CMK (cell line): ENCODE results near the gene B3GALNT2.
"Not testable (repeated sequence)": the region's sequence is repeated elsewhere in the genome, so short reads cannot be mapped to it uniquely, and the experiment has no call there.

ENCODE experiments used
- DNase-seq: peaks from one replicate; pipeline ENCODE4 v3.0.0-alpha.2; 2010; ENCODE audit warnings: low read depth

B3GALNT2 gene

GRCh38 chr1:235503403-235504121 lies 690 bp downstream of the B3GALNT2 start:
- DNase-seq, result peak; percentile 33

- DNase-seq, result no peak
These were observed 1.4 kb downstream of the B3GALNT2 start for GRCh38 chr1:235502601-235503402.

GRCh38 chr1:235500971-235501540 lies 3.2 kb downstream of the B3GALNT2 start:
- no peak for DNase-seq

- DNase-seq, result no peak
These were observed 8.7 kb downstream of the B3GALNT2 start for GRCh38 chr1:235495551-235495950.

DNA sequence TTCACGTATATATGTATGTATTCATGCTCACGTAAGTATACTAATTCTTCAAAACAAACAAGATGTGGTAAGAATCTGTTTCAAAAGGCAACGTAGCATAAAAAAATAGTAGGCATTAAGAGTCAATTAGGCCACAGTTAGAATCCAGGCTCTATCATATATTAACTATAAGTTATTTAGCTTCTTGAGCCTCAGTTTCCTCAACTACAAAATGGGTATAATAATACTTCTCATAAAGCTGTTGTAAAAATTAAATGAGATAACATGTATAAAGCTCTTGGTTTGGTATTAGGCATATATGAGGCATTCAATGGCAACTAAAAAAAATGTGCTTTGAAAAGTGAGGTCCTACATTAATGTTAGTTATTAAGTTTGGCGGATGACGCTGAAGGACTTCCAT lies 9.2 kb downstream of the B3GALNT2 start:
- no peak for DNase-seq

DNA sequence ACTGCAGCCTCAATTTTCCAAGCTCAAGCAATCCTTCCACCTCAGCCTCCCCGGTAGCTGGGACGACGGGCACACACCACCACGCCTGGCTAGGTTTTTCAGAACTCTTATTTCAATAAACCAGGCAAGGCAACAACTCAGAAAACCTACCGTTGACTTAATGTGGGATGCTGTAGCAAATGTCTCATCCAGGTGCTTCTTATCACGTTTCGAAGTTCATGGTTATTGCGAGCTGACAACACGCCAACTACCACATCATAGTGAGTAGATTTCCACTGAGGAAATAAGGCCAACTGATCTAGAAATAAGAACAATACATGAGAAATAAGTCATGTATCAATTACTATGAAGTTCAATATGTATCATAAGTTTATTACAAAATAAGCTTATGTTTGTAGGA lies 9.7 kb downstream of the B3GALNT2 start:
- DNase-seq, result no peak

GRCh38 chr1:235491644-235492043 lies 12.6 kb downstream of the B3GALNT2 start:
- DNase-seq, result no peak

- no peak for DNase-seq
These were observed 17.9 kb downstream of the B3GALNT2 start for GRCh38 chr1:235486321-235486720.

DNA sequence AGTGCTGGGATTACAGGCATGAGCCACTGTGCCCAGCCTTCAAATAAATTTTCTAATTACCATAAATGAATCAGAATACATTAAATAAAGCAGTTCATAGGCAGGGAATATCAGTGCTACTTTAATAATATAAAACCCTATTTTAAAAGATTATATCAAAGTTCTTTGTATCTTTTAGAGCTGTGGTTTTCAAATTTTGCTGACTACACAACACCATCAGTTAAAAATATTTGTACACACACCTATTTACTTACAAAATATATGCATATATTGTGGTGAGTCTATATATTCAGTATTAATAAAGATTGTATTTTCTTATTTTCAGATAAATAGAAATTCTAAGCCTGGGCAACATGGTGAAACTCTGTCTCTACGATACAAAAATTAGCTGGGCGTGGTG lies 18.7 kb downstream of the B3GALNT2 start:
- DNase-seq, result no peak

- DNase-seq, result no peak
These were observed 21.2 kb downstream of the B3GALNT2 start for GRCh38 chr1:235483090-235483489.

DNA sequence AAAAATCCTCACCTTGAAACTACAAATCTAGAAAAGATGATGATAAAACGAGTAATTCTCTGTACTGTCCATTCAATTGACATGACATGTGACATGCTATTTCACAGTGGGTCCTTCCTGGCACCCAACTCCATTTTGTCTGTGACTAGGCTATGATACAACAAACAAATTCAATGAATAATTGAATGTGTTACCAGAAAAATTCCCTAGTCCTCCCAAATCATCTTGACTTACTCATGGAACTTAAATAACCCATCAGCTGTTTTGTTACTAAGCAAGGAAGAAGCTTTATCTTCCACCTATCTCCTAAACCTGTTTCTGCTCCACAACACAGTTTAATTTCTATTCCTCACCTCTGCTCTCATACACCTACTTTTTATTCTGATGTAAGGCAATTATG lies 30.4 kb downstream of the B3GALNT2 start:
- DNase-seq, result no peak

DNA sequence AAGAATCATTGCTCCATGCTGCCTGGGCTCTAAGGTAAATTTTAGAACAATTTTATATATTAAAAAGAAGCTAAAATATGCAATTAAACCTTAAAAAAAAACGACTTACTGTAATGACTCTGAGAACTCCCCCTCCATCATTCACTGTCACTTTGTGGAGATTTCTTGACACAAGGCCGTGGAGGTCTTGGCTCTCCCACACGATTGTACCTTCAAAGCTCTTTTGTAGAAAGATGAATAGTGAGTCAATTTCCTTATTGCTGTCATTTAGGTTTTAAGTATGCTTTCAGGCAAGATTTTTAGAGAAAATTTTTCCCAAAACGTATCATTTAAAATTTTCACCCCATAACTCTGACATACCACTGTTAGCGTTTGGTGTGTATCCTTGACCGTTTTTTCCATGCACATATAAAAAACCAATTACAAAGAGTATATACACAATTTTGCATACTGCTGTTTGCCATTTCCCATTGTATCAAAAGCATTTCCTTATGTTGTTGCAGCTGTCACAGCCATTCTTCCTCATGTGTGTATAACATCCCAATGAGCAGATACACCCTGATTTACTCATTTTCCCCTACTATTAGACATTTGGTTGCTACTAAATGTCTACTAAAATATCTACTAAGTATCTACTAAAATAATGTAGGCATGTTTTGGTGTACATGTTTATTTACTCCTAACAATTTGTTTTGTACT lies 33.4 kb downstream of the B3GALNT2 start:
- DNase-seq, result no peak

GRCh38 chr1:235469897-235470296 lies 34.4 kb downstream of the B3GALNT2 start:
- not testable (repeated sequence) for DNase-seq

GRCh38 chr1:235468970-235469369 lies 35.3 kb downstream of the B3GALNT2 start:
- no peak for DNase-seq

GRCh38 chr1:235468004-235468403 lies 36.2 kb downstream of the B3GALNT2 start:
- DNase-seq, result no peak

DNA sequence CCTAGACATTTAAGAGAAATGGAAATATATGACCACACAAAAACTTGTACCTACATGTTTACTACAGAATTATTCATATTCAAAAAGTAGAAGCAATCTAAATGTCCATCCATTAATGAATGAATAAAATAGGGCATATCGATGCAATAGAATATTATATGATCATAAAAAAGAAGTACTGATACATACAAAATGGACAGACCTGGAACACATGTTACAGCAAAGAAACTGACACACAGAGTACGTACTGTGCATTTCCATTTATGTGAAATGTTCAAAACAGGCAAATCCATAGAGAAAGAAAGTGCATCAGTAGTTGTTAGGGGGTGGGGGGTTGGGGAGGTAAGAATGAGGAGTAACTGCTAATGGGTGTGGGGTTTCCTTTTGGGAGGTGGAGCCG lies 39.2 kb downstream of the B3GALNT2 start:
- DNase-seq, result no peak

DNA sequence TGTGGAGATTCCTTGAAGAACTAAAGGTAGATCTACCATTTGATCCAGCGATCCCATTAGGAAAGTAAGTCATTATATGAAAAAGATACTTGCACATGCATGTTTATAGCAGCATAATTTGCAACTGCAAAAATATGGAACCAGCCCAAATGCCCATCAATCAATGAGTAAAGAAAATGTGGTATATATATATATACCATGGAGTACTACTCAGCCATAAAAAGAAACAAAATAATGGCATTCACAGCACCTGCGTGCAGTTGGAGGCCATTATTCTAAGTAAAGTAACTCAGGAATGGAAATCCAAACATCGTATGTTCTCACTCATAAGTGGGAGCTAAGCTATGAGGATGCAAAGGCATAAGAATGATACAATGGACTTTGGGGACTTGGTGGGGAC lies 41.4 kb downstream of the B3GALNT2 start:
- DNase-seq, result not testable (repeated sequence)

- DNase-seq, result no peak
These were observed 42.3 kb downstream of the B3GALNT2 start for GRCh38 chr1:235461954-235462353.

- no peak for DNase-seq
These were observed 43.5 kb downstream of the B3GALNT2 start for GRCh38 chr1:235460770-235461169.

DNA sequence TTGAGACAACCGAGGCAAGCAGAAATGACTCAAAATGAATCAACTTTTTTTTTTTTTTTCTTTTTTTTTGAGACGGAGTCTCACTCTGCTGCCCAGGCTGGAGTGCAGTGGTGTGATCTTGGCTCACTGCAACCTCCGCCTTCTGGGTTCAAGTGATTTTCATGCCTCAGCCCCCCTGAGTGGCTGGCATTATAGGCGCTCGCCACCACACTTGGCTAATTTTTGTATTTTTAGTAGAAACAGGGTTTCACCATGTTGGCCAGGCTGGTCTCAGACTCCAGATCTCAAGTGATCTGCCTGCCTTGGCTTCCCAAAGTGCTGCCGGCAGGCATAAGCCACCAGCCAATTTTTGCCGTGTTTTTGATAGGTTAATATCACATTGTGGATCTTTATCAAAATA lies 46.4 kb downstream of the B3GALNT2 start:
- DNase-seq, result not testable (repeated sequence)

GRCh38 chr1:235455823-235456222 lies 48.4 kb downstream of the B3GALNT2 start:
- no peak for DNase-seq

DNA sequence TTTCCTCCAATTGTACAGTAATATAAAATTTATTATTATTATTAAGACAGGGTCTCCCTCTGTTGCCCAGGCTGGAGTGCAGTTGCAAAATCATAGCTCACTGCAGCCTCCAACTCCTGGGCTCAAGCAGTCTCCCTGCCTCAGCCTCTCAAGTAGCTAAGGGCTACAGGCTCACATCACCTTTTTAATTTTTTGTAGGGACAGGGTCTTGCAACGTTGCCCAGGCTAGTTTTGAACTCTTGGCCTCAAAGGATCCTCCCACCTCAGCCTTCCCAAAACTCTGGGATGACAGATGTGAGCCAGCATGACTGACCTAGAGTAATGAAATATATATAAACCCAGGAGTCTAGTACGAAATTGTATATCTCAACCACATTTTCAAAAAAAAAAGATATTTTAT lies 49.2 kb downstream of the B3GALNT2 start:
- no peak for DNase-seq

DNA sequence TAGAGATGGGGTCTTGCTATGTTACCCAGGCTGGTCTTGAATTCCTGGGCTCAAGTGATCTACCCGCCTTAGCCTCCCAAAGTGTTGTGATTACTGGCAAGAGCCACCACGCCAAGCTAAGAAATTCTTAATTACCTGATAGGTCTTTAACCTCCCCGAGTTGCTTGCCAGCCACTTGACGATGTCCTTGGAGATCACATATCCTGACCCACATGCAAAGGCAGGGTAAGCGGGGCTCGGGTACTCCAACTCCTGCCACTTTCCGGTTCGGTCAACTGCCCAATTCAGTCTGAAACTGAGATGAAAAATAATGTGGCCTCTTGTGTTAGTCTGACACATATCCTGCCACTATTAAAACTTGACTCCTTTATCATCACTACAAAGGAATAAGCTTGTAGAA lies 50.2 kb downstream of the B3GALNT2 start:
- DNase-seq, result no peak
